Calu3 (cell line): ENCODE measurements around the gene DYRK1A. TPM values are rescaled to one million over a fixed set of nuclear protein-coding genes. Genes with fewer than 3 reads are reported as not detected.

Source experiments
- BruUV-seq: library from RNA; stranded (reverse); fragments of 400-500 nt; replicated peaks from 2 replicates; lab custom pipeline; 2021; lab: Mats Ljungman, UMichigan
- CTCF ChIA-PET: fragments of 300-600 bp; sonication (Branson Sonifier 250); formaldehyde crosslinking; loops from one replicate; lab custom pipeline; 2022; ENCODE audit warnings: antibody characterized with exemption; lab: Charles Lee
- DNase-seq: peaks from one replicate; pipeline ENCODE4 v3.0.0; 2022
- H3K27ac Mint-ChIP-seq: one replicate; pipeline ENCODE4 v1.8.0; 2022; ENCODE audit warnings: mixed read lengths; ENCODE audit not compliant: unreplicated experiment
- H3K27me3 Mint-ChIP-seq: one replicate; pipeline ENCODE4 v1.8.0; 2022; ENCODE audit warnings: mixed read lengths; ENCODE audit not compliant: unreplicated experiment
- H3K36me3 Mint-ChIP-seq: one replicate; pipeline ENCODE4 v1.8.0; 2022; ENCODE audit warnings: mild to moderate bottlenecking, moderate library complexity, mixed read lengths; ENCODE audit not compliant: insufficient read depth, unreplicated experiment
- H3K4me1 Mint-ChIP-seq: one replicate; pipeline ENCODE4 v1.8.0; 2022; ENCODE audit warnings: mild to moderate bottlenecking, low read depth, mixed read lengths; ENCODE audit not compliant: unreplicated experiment
- H3K4me3 Mint-ChIP-seq: one replicate; pipeline ENCODE4 v1.8.0; 2022; ENCODE audit warnings: mild to moderate bottlenecking, low read depth, moderate library complexity, mixed read lengths; ENCODE audit not compliant: unreplicated experiment
- H3K9me3 Mint-ChIP-seq: one replicate; pipeline ENCODE4 v1.8.0; 2022; ENCODE audit warnings: low read depth, mixed read lengths; ENCODE audit not compliant: unreplicated experiment
- CTCF ChIP-seq: fragments of 200-600 bp; IDR thresholded peaks from one replicate; pipeline ENCODE4 v1.8.0; 2022; ENCODE audit warnings: antibody characterized with exemption; ENCODE audit not compliant: unreplicated experiment
- intact Hi-C: fragments of 100-400 bp; cut with micrococcal nuclease; formaldehyde crosslinking; loops from one replicate; pipeline ENCODE4 v1.10.0; 2022; ENCODE audit not compliant: unreplicated experiment
- total RNA-seq: library from RNA; stranded (reverse); gene quantifications from 2 replicates; pipeline ENCODE4 v1.2.3, GENCODE V29; 2022

DYRK1A gene
- total RNA-seq, 1 experiment from 2014 or later = 45.4 TPM

GRCh38 chr21:37430184-37430821 is 63.7 kb downstream of the DYRK1A start:
- Mint-ChIP-seq H3K4me3 (no peak overlapping the region), H3K27ac (no peak overlapping the region), H3K9me3 (no peaks in the 10 kb centered on the region), H3K36me3 (peaks cover 15% of the 10 kb centered on the region), H3K4me1 (peaks cover 22% of the 10 kb centered on the region), H3K27me3 (no peaks in the 10 kb centered on the region)
- BruUV-seq = no TSS peak
- TF ChIP-seq CTCF = no peak
- intact Hi-C loops = no loop called here
- DNase-seq = no peak
- CTCF ChIA-PET = no interaction called here

GRCh38 chr21:37431243-37431642 is 64.7 kb downstream of the DYRK1A start:
- no peak for DNase-seq
- CTCF ChIA-PET = no interaction called here
- H3K36me3 Mint-ChIP-seq = peaks cover 7% of the 10 kb centered on the region
- no peak for TF ChIP-seq CTCF
- intact Hi-C loops = no loop called here
- BruUV-seq = no TSS peak
- H3K27me3 Mint-ChIP-seq = no peaks in the 10 kb centered on the region
- H3K9me3 Mint-ChIP-seq = no peaks in the 10 kb centered on the region
- no peak overlapping the region for H3K27ac Mint-ChIP-seq
- no peak overlapping the region for H3K4me3 Mint-ChIP-seq
- H3K4me1 Mint-ChIP-seq = peaks cover 14% of the 10 kb centered on the region

GRCh38 chr21:37432710-37433455 is 66.3 kb downstream of the DYRK1A start:
- H3K9me3 Mint-ChIP-seq = no peaks in the 10 kb centered on the region
- BruUV-seq = no TSS peak
- H3K36me3 Mint-ChIP-seq = no peaks in the 10 kb centered on the region
- intact Hi-C loops = no loop called here
- no peak for DNase-seq
- CTCF ChIA-PET = no interaction called here
- H3K4me3 Mint-ChIP-seq = no peak overlapping the region
- peaks cover 12% of the 10 kb centered on the region for H3K4me1 Mint-ChIP-seq
- H3K27me3 Mint-ChIP-seq = no peaks in the 10 kb centered on the region
- no peak for TF ChIP-seq CTCF
- H3K27ac Mint-ChIP-seq = no peak overlapping the region

GRCh38 chr21:37433456-37433840 is 66.9 kb downstream of the DYRK1A start:
- CTCF ChIA-PET = no interaction called here
- Mint-ChIP-seq H3K27me3 (no peaks in the 10 kb centered on the region), H3K27ac (no peak overlapping the region), H3K9me3 (no peaks in the 10 kb centered on the region), H3K4me1 (peaks cover 12% of the 10 kb centered on the region), H3K36me3 (no peaks in the 10 kb centered on the region), H3K4me3 (no peak overlapping the region)
- no peak for TF ChIP-seq CTCF
- intact Hi-C loops = no loop called here
- BruUV-seq = no TSS peak
- DNase-seq = no peak
